NCI-H2107 (cell line): ENCODE results near the gene ACSBG1.
"Not testable (repeated sequence)": the region's sequence is repeated elsewhere in the genome, so short reads cannot be mapped to it uniquely, and the experiment has no call there.

Experiments used
- DNase-seq: peaks from one replicate; lab custom pipeline; 2025; lab: John Stamatoyannopoulos, UW

Gene ACSBG1

GRCh38 chr15:78251136-78251535 lies 16.8 kb upstream of the ACSBG1 start:
- DNase-seq: no peak

DNA sequence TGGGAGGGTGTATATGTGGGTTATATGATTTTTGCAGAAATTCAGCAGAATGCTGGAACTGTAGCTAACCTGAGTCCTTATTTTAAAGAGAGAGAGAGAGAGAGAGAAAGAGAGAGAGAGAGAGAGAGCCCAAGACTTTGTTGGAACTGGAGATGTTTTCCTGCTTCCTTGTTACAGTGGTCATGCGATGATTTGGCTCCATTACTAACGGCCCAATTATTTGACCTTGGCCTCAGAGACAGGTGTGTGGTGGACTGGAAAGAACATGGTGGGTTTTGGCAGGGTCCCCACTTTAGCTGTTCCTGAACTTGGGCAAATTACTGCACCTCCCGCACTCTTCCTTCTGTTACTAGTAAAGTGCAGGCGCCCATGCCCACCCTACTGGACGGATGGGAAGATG lies 14.8 kb upstream of the ACSBG1 start:
- no peak for DNase-seq

GRCh38 chr15:78247911-78248310 lies 13.5 kb upstream of the ACSBG1 start:
- no peak for DNase-seq

DNA sequence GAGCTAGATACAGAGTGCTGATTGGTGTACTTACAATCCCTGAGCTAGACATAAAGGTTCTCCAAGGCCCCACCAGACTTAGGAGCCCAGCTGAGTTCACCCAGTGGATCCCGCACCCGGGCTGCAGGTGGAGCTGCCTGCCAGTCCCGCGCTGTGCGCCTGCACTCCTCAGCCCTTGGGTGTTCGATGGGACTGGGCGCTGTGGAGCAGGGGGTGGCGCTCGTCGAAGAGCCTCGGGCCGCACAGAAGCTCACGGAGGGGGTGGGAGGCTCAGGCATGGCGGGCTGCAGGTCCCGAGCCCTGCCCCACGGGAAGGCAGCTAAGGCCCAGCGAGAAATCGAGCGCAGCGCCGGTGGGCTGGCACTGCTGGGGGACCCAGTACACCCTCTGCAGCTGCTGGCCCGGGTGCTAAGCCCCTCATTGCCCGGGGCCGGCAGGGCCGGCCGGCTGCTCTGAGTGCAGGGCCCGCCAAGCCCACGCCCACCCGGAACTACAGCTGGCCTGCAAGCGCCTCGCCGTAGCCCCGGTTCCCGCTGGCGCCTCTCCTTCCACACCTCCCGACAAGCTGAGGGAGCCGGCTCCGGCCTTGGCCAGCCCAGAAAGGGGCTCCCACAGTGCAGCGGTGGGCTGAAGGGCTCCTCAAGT lies 11.7 kb upstream of the ACSBG1 start:
- not testable (repeated sequence) for DNase-seq

- not testable (repeated sequence) for DNase-seq
Measured at GRCh38 chr15:78245392-78245791, 11.0 kb upstream of the ACSBG1 start.

- no peak for DNase-seq
Measured at GRCh38 chr15:78244893-78245292, 10.5 kb upstream of the ACSBG1 start.

- no peak for DNase-seq
Measured at GRCh38 chr15:78244101-78244500, 9.7 kb upstream of the ACSBG1 start.

DNA sequence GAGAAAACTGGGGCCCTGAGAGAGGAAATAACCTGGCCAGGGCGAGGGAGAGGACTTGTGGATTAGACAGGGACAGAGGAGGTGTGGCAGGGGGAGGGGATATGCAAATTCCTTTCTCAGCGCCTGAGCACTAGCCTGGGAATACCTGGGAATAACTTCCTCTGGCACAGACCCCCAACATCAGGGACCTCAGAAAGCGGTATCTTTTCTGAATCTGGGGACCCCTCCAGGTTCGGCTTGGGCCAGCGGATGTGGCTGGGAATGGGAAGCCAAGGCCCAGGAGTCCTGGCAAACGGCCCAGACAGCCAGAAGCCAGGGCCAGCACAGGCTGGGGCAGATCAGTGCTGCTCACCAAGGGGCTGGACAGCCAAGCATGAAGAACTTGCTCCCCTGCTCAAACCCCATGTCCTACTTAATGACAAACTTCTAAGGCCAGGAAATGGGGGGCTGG lies 9.2 kb upstream of the ACSBG1 start:
- DNase-seq: no peak

DNA sequence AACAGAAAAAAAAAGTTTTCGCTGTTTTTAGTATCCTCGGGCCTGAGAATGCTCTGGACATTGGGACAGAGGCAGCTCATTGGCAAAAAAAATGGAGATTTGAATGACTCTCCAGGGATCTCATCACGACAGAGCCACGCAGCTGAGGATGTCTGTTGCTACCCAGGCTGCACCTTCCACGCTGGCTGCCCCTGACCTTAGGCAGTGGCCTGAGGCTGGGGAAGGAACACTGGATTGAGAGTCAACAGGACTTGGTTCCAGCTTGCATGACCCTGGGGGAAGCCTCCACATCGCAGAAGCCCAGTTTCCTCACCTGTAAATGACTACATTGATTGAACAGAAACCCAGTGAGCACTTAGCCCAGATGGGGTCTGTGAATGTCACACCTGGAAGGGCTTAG lies 8.7 kb upstream of the ACSBG1 start:
- DNase-seq: no peak

DNA sequence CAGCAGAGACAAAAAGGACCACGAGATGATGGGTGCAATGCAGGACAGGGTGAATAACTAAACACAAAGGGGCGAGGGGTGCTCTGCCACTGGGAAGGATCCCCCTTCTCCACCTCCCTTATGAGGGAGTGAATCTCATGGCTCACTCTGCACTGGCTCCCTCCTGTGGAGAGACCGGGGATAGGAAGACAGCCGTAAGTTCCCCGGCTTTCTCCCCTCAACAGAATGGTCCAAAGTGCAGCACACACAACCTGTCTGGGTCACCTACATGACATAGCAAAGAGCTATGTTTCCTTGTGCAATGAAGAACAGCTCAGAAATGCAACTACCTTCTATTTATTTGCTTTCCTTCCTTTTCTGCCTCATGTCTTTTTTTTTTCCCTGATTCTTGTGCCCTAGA lies 7.8 kb upstream of the ACSBG1 start:
- no peak for DNase-seq

DNA sequence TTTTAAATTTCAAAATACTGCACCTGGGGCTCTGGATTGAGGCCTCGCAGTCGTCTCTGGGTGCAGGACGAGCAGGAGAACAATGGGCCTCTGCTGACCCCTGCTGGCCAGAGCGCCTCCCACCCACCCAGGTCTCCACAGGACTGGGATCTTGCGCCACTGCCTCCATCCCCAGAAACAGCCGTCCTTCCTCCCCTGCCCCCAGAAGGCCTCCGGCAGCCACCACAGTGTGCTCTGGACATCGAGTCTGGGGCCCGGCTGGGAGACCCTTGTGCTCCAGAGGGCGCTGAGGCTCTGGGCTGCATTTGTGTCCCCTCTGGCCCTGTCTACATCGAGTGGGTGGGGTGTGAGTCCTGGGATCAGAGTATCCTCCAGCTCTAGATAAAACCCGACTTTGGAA lies 6.7 kb upstream of the ACSBG1 start:
- peak; percentile 1 for DNase-seq

GRCh38 chr15:78239811-78240210 lies 5.4 kb upstream of the ACSBG1 start:
- DNase-seq: no peak

DNA sequence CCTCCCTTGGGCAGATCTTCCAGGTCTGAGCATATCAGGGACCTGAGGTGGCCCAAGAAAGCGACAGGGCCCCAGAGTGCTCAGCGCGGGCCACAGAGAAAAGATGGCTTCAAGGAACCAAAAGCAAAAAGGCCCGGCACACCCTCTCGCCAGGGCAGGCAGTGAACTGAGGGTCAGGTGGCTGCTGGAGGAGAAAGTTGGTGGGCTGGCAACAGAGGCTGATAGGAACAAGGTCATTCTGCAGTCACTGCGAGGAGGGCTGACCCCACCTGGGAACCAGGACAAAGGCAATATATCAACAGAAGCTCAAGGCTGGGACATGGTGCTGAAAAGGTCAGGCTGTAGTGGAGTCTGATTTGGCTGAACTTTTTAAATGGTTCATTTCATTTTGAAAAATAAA lies 2.8 kb upstream of the ACSBG1 start:
- no peak for DNase-seq

- DNase-seq: no peak
Measured at GRCh38 chr15:78236491-78236890, 2.1 kb upstream of the ACSBG1 start.

GRCh38 chr15:78233496-78233895 lies 869 bp downstream of the ACSBG1 start:
- no peak for DNase-seq

DNA sequence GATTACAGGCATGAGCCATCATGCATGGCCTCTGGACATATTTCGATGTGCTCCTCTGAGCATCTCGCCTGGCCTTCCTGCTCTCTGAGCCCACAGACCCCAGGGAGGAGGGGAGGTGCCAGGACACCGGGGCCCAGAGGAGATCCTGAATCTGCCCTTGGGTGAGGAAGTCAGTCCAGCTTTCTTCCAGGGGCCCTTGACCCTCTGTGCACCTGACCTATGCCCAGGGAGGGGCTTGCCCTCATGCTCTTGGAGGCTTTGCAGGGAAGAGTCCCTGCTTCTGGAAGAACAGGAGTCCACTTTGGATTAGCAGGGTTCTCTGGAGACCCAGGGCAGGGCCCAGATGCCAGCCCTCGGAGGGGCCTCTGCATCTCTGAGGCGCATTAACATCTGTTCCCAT lies 1.4 kb downstream of the ACSBG1 start:
- DNase-seq: no peak

- no peak for DNase-seq
Measured at GRCh38 chr15:78229431-78230406, 4.6 kb downstream of the ACSBG1 start.

DNA sequence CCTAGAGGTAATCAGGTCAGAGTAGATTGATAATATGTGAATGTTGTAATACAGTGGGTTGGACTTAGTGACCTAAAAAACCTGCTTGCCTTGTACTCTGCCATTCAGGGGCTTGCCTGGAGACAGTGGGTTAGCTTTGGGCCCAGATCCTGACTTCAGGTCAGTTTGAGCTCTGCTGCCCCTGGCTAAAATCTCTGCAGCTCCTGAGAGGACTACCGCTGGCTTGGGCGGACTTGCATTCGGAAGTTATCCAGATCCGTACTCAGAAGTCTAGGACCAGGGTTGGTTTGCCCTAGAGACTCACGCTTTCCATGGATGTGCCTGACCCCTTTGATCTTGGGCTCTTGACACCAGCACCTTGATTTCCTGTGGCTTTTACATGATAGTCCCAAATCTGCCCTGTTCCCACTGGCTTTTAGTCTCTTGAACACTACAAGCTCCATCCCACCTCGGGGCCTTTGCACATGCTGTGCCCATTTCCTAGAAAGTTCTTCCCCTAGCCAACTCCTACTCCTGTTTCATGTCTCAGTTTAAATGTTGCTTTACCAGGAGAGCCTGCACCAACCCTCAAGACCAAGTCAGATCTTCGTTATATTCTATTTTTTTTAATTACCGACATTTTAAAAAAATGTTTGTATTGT lies 5.9 kb downstream of the ACSBG1 start:
- DNase-seq: no peak

GRCh38 chr15:78225783-78226541 lies 8.4 kb downstream of the ACSBG1 start:
- no peak for DNase-seq

DNA sequence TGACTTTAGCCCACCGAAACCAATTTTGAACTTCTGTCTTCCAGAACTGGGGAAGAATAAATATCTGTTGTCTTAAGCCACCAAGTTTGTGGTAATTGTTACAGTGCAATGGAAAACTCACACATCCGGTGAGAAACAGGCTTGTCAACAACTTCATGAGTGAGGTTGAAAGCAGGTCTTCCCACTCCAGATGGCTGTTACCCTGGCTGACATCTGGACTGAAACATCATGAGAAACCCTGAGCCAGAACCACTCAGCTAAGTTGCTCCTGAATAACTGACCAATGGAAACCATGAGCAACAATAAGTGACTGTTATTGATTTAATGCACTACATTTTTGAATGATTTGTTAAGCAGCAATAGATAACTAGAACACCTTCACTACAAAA lies 10.3 kb downstream of the ACSBG1 start:
- no peak for DNase-seq

DNA sequence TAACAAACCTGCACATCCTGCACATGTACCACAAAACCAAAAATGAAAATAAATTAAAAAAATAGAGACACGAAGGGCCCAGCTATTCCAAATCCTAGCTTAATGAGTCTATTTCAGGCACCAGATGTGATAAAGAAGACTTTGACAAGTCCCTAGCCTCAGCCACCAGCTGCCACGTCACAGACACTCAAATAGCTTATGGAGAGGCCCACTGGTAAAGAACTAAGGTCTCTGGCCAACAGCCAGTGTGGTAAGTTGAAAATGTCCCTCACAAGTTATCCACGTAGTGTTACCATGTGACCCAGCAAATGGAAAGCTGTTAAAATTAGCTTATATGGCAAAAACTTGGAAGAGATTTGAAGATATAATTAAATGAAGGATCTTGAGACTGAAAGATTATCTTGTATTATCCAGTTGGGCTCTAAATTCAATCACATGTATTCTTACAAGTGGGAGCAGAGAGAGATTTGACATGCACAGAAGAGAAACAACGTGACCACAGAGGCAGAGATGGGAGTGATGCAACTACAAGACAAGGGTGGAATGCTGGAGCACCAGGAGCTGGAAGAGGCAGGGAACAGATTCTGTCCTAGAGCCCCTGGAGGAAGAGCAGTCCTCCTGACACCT lies 10.9 kb downstream of the ACSBG1 start:
- no peak for DNase-seq
